H9 (cell line): ENCODE data around the gene CRHR1. TPM values are rescaled to one million over a fixed set of nuclear protein-coding genes. Genes with fewer than 3 reads are reported as not detected.

Experiments
- DNase-seq: peaks from one replicate; pipeline ENCODE4 v3.0.0-alpha.2; 2017
- H2AFZ ChIP-seq: one replicate; pipeline ENCODE4 v1.6.1; 2013; ENCODE audit warnings: mild to moderate bottlenecking, low read length, control low read depth, moderate library complexity
- H2AK5ac ChIP-seq: 2 replicates; pipeline ENCODE4 v1.6.1; 2013; ENCODE audit warnings: low read length, control low read depth, mixed read lengths; ENCODE audit not compliant: insufficient read length
- H2BK120ac ChIP-seq: one replicate; pipeline ENCODE4 v1.6.1; 2013; ENCODE audit warnings: low read depth, mild to moderate bottlenecking, low read length, control low read depth, inconsistent platforms; ENCODE audit not compliant: poor library complexity, severe bottlenecking
- H2BK12ac ChIP-seq: 2 replicates; pipeline ENCODE4 v1.6.1; 2013; ENCODE audit warnings: low read length, control low read depth, mixed read lengths, low read depth; ENCODE audit not compliant: insufficient read length
- H2BK15ac ChIP-seq: 2 replicates; pipeline ENCODE4 v1.6.1; 2013; ENCODE audit warnings: low read depth, low read length, control low read depth
- H2BK20ac ChIP-seq: one replicate; pipeline ENCODE4 v1.6.1; 2013; ENCODE audit warnings: low read depth, mild to moderate bottlenecking, low read length, control low read depth, inconsistent platforms; ENCODE audit not compliant: poor library complexity, severe bottlenecking
- H2BK5ac ChIP-seq: 2 replicates; pipeline ENCODE4 v1.6.1; 2013; ENCODE audit warnings: low read length, control low read depth, mixed read lengths; ENCODE audit not compliant: insufficient read length
- H3K14ac ChIP-seq: 2 replicates; pipeline ENCODE4 v1.6.1; 2013; ENCODE audit warnings: low read length, control low read depth; ENCODE audit not compliant: insufficient read depth
- H3K18ac ChIP-seq: 2 replicates; pipeline ENCODE4 v1.6.1; 2013; ENCODE audit warnings: low read depth, mild to moderate bottlenecking, mixed read lengths, low read length, control low read depth; ENCODE audit not compliant: insufficient read length
- H3K23ac ChIP-seq: 2 replicates; pipeline ENCODE4 v1.6.1; 2013; ENCODE audit warnings: low read length, control low read depth, mixed read lengths, low read depth; ENCODE audit not compliant: insufficient read length
- H3K23me2 ChIP-seq: 2 replicates; pipeline ENCODE4 v1.6.1; 2013; ENCODE audit warnings: low read depth, mild to moderate bottlenecking, mixed read lengths, low read length, control low read depth; ENCODE audit not compliant: insufficient read length, poor library complexity, severe bottlenecking
- H3K27ac ChIP-seq: 2 replicates; pipeline ENCODE4 v1.5.1; 2013; ENCODE audit warnings: low read length, control low read depth, mixed read lengths, low read depth; ENCODE audit not compliant: insufficient read length
- H3K27me3 ChIP-seq: 2 replicates; pipeline ENCODE4 v1.6.1; 2013; ENCODE audit warnings: low read length, control low read depth, inconsistent platforms; ENCODE audit not compliant: insufficient read depth
- H3K4ac ChIP-seq: 2 replicates; pipeline ENCODE4 v1.6.1; 2013; ENCODE audit warnings: low read depth, mild to moderate bottlenecking, control low read depth, inconsistent platforms, low read length, moderate library complexity
- H3K4me1 ChIP-seq: 2 replicates; pipeline ENCODE4 v1.6.1; 2013; ENCODE audit warnings: low read length, control low read depth, inconsistent platforms; ENCODE audit not compliant: insufficient read depth
- H3K4me2 ChIP-seq: 2 replicates; pipeline ENCODE4 v1.6.1; 2013; ENCODE audit warnings: low read length, control low read depth, mixed read lengths; ENCODE audit not compliant: insufficient read length, insufficient read depth
- H3K56ac ChIP-seq: 2 replicates; pipeline ENCODE4 v1.6.1; 2013; ENCODE audit warnings: low read depth, mild to moderate bottlenecking, mixed read lengths, low read length, control low read depth; ENCODE audit not compliant: insufficient read length
- H3K79me1 ChIP-seq: 2 replicates; pipeline ENCODE4 v1.6.1; 2013; ENCODE audit warnings: low read depth, mild to moderate bottlenecking, moderate library complexity, low read length, control low read depth, inconsistent platforms; ENCODE audit not compliant: insufficient read depth, poor library complexity, severe bottlenecking
- H3K79me2 ChIP-seq: 2 replicates; pipeline ENCODE4 v1.6.1; 2013; ENCODE audit warnings: low read length, control low read depth, inconsistent platforms; ENCODE audit not compliant: insufficient read depth
- H3K9ac ChIP-seq: 2 replicates; pipeline ENCODE4 v1.6.1; 2013; ENCODE audit warnings: low read length, control low read depth, mixed read lengths; ENCODE audit not compliant: insufficient read length; ENCODE audit errors: extremely low read depth
- H3K9me3 ChIP-seq: one replicate; pipeline ENCODE4 v1.6.1; 2013; ENCODE audit warnings: low read depth, low read length, inconsistent platforms; ENCODE audit not compliant: control insufficient read depth
- H3T11ph ChIP-seq: one replicate; pipeline ENCODE4 v1.6.1; 2013; ENCODE audit warnings: mild to moderate bottlenecking, low read length, control low read depth, inconsistent platforms
- H4K20me1 ChIP-seq: one replicate; pipeline ENCODE4 v1.6.1; 2013; ENCODE audit not compliant: control insufficient read depth, insufficient read length, insufficient read depth
- H4K5ac ChIP-seq: 2 replicates; pipeline ENCODE4 v1.6.1; 2013; ENCODE audit warnings: low read depth, mild to moderate bottlenecking, mixed read lengths, low read length, control low read depth; ENCODE audit not compliant: insufficient read length
- H4K8ac ChIP-seq: replicated peaks from 2 replicates; pipeline ENCODE4 v1.6.1; 2013; ENCODE audit warnings: low read length, control low read depth, mixed read lengths, low read depth; ENCODE audit not compliant: insufficient read length
- H4K91ac ChIP-seq: 2 replicates; pipeline ENCODE4 v1.6.1; 2013; ENCODE audit warnings: low read depth, mild to moderate bottlenecking, moderate library complexity, mixed read lengths, low read length, control low read depth; ENCODE audit not compliant: insufficient read length
- H3K27ac Mint-ChIP-seq, 3 experiments: 2 replicates in 2 of 3; 3 replicates in 1 of 3; pipeline ENCODE4 v1.8.0; 2020 to 2021; ENCODE audit warnings: mixed read lengths in 3 of 3, mild to moderate bottlenecking in 1 of 3, moderate library complexity in 1 of 3
- H3K27me3 Mint-ChIP-seq: 2 replicates; pipeline ENCODE4 v1.8.0; 2021; ENCODE audit warnings: low read depth, mild to moderate bottlenecking, moderate library complexity, mixed read lengths
- H3K36me3 Mint-ChIP-seq, 3 experiments: 2 replicates in 2 of 3; 3 replicates in 1 of 3; pipeline ENCODE4 v1.8.0; 2020 to 2021; ENCODE audit warnings: low read depth in 3 of 3, mixed read lengths in 3 of 3; ENCODE audit not compliant: insufficient read depth in 1 of 3
- H3K4me1 Mint-ChIP-seq, 2 experiments: 2 replicates each; pipeline ENCODE4 v1.8.0; 2020; ENCODE audit warnings: mixed read lengths in 2 of 2
- H3K4me3 Mint-ChIP-seq, 2 experiments: 2 replicates in 1 of 2; 3 replicates in 1 of 2; pipeline ENCODE4 v1.8.0; 2020 to 2021; ENCODE audit warnings: mild to moderate bottlenecking in 2 of 2, mixed read lengths in 2 of 2, moderate library complexity in 1 of 2
- H3K9me3 Mint-ChIP-seq, 2 experiments: 2 replicates in 1 of 2; 3 replicates in 1 of 2; pipeline ENCODE4 v1.8.0; 2020; ENCODE audit warnings: mild to moderate bottlenecking in 2 of 2, mixed read lengths in 2 of 2, moderate library complexity in 1 of 2
- WGBS: extraction: QIAGEN DNeasy Blood & Tissue Kit; methylation state at CpG from one replicate; pipeline ENCODE4 v1.1.7; 2013; ENCODE audit warnings: missing lambda C conversion rate, low lambda C conversion rate, mixed read lengths; ENCODE audit not compliant: insufficient read length; ENCODE audit errors: extremely low coverage; 5-methylcytosine and 5-hydroxymethylcytosine counted together
- total RNA-seq: library from RNA; stranded (reverse); gene quantifications from 2 replicates; pipeline ENCODE4 v1.2.1, GENCODE V29; 2021
- TF ChIP-seq, protein P1 (sequence below): fragments of 200-600 bp; sonication (generic); conservative IDR thresholded peaks from 3 replicates; pipeline ENCODE4 v1.8.0; 2021; ENCODE audit warnings: antibody characterized with exemption, mild to moderate bottlenecking

The CRHR1 gene
- total RNA-seq, 1 experiment from 2014 or later = 0.52 TPM

DNA sequence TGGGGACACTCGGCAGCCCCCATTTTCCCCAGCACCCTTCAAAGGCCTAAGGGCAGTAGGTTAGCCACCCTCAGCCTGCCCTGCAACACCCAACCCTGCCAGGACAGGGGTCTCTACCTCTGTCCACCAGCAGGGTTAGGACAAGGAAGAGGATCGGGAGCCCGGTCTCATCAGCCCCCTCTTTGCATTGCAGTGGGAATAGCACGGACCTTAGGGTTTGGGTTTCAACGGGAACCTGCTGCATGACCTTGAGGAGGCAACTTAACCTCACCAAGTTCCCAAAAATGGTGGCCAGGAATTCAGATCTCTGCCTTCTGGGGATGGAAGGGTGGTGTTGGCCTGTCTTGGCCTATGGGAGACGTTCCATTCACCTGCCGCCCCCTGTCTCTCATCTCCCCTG is 40.4 kb downstream of the CRHR1 start:
- H3K9me3 Mint-ChIP-seq = no peaks in the 10 kb centered on the region
- Histone ChIP-seq H3K4me1 (no peaks in the 10 kb centered on the region), H3K27me3 (no peaks in the 10 kb centered on the region), H3K56ac (no peak overlapping the region), H2BK15ac (no peak overlapping the region), H2AK5ac (no peak overlapping the region), H3K23me2 (no peaks in the 10 kb centered on the region), H2BK12ac (no peak overlapping the region), H2AFZ (no peak overlapping the region), H4K20me1 (no peaks in the 10 kb centered on the region), H3K18ac (no peak overlapping the region), H2BK5ac (no peak overlapping the region), H3K27ac (no peak overlapping the region), H3K79me1 (no peaks in the 10 kb centered on the region), H3K4me2 (no peak overlapping the region), H2BK20ac (no peak overlapping the region), H3K23ac (no peak overlapping the region), H3K4ac (no peak overlapping the region), H4K91ac (no peak overlapping the region), H3K14ac (no peak overlapping the region), H3K9me3 (no peaks in the 10 kb centered on the region), H2BK120ac (no peak overlapping the region), H3K9ac (no peak overlapping the region), H4K5ac (no peak overlapping the region), H4K8ac (no peak overlapping the region), H3T11ph (no peak overlapping the region), H3K79me2 (no peaks in the 10 kb centered on the region)
- H3K36me3 Mint-ChIP-seq = no peaks in the 10 kb centered on the region; a peak in 1 of 7 replicates
- WGBS = no CpG with 5 or more reads among the region's 7 CpGs
- H3K4me3 Mint-ChIP-seq = no peak overlapping the region; a peak in 1 of 5 replicates
- peaks cover 0 to 8% of the 10 kb centered on the region in 2 experiments; a peak in 1 of 4 replicates for H3K4me1 Mint-ChIP-seq
- TF ChIP-seq, protein P1, sequence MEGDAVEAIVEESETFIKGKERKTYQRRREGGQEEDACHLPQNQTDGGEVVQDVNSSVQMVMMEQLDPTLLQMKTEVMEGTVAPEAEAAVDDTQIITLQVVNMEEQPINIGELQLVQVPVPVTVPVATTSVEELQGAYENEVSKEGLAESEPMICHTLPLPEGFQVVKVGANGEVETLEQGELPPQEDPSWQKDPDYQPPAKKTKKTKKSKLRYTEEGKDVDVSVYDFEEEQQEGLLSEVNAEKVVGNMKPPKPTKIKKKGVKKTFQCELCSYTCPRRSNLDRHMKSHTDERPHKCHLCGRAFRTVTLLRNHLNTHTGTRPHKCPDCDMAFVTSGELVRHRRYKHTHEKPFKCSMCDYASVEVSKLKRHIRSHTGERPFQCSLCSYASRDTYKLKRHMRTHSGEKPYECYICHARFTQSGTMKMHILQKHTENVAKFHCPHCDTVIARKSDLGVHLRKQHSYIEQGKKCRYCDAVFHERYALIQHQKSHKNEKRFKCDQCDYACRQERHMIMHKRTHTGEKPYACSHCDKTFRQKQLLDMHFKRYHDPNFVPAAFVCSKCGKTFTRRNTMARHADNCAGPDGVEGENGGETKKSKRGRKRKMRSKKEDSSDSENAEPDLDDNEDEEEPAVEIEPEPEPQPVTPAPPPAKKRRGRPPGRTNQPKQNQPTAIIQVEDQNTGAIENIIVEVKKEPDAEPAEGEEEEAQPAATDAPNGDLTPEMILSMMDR = peak; percentile 44
- H3K27me3 Mint-ChIP-seq = peaks cover 17% of the 10 kb centered on the region
- no peak overlapping the region for H3K27ac Mint-ChIP-seq
- DNase-seq = peak; percentile 66
